OCI-LY1 (cell line): Measurements from ENCODE around the gene HSPD1.

Experiments
- H2AFZ ChIP-seq: fragments of 200-600 bp; sonication (generic), shearing (Covaris generic); 2 replicates; pipeline ENCODE4 v1.6.0; 2014; ENCODE audit warnings: antibody characterized with exemption, mild to moderate bottlenecking, low read length
- H3F3A ChIP-seq: fragments of 200-600 bp; sonication (generic), shearing (Covaris generic); 2 replicates; pipeline ENCODE4 v1.6.0; 2014; ENCODE audit warnings: mild to moderate bottlenecking, antibody characterized with exemption, low read length, moderate library complexity; ENCODE audit not compliant: insufficient read depth
- H3K27ac ChIP-seq: fragments of 200-600 bp; sonication (generic); 2 replicates; pipeline ENCODE4 v1.5.1; 2014; ENCODE audit warnings: low read length, mixed run types, mild to moderate bottlenecking, low read depth; ENCODE audit not compliant: poor library complexity, severe bottlenecking
- H3K27me3 ChIP-seq: fragments of 200-600 bp; sonication (generic); 2 replicates; pipeline ENCODE4 v1.6.0; 2014; ENCODE audit warnings: antibody characterized with exemption, mild to moderate bottlenecking, low read length, moderate library complexity; ENCODE audit not compliant: insufficient read depth
- H3K36me3 ChIP-seq: fragments of 200-600 bp; sonication (generic); 2 replicates; pipeline ENCODE4 v1.6.1; 2014; ENCODE audit warnings: mild to moderate bottlenecking, antibody characterized with exemption, low read length, moderate library complexity, mixed read lengths; ENCODE audit not compliant: insufficient read depth
- H3K4me1 ChIP-seq: fragments of 200-600 bp; sonication (generic); 2 replicates; pipeline ENCODE4 v1.5.1; 2014; ENCODE audit warnings: mild to moderate bottlenecking, low read length, moderate library complexity; ENCODE audit not compliant: insufficient read depth, severe bottlenecking
- H3K4me2 ChIP-seq: fragments of 200-600 bp; sonication (generic), shearing (Covaris generic); 2 replicates; pipeline ENCODE4 v1.6.1; 2014; ENCODE audit warnings: low read length
- H3K4me3 ChIP-seq: fragments of 200-600 bp; sonication (generic); 2 replicates; pipeline ENCODE4 v1.5.1; 2014; ENCODE audit warnings: low read length, low read depth, mild to moderate bottlenecking, mixed read lengths; ENCODE audit not compliant: poor library complexity, severe bottlenecking
- H3K79me2 ChIP-seq: fragments of 200-600 bp; shearing (Covaris generic); 2 replicates; pipeline ENCODE4 v1.6.1; 2016; ENCODE audit warnings: mixed run types, low read length, mixed read lengths; ENCODE audit not compliant: insufficient read depth
- H3K9ac ChIP-seq: fragments of 200-600 bp; sonication (generic), shearing (Covaris generic); 2 replicates; pipeline ENCODE4 v1.6.1; 2014; ENCODE audit warnings: mild to moderate bottlenecking, low read length, mixed read lengths
- H3K9me2 ChIP-seq: fragments of 200-600 bp; sonication (generic), shearing (Covaris generic); 2 replicates; pipeline ENCODE4 v1.6.1; 2014; ENCODE audit warnings: low read depth, mild to moderate bottlenecking, low read length, mixed read lengths
- H3K9me3 ChIP-seq: fragments of 200-600 bp; shearing (Covaris generic); 2 replicates; pipeline ENCODE4 v1.6.1; 2014; ENCODE audit warnings: low read length, mixed read lengths
- H4K20me1 ChIP-seq: fragments of 200-600 bp; sonication (generic), shearing (Covaris generic); 2 replicates; pipeline ENCODE4 v1.6.0; 2016; ENCODE audit warnings: mild to moderate bottlenecking, low read length; ENCODE audit not compliant: insufficient read depth
- EZH2 ChIP-seq: fragments of 200-600 bp; sonication (generic), shearing (Covaris generic); IDR thresholded peaks from 2 replicates; pipeline ENCODE4 v1.8.0; 2017; ENCODE audit warnings: borderline replicate concordance, mixed run types, mild to moderate bottlenecking, antibody characterized with exemption, low read length, moderate library complexity, mixed read lengths
- TF ChIP-seq, protein P1 (sequence below): fragments of 200-600 bp; sonication (generic), shearing (Covaris generic); IDR thresholded peaks from 2 replicates; pipeline ENCODE4 v1.5.1; 2017; ENCODE audit warnings: mild to moderate bottlenecking, antibody characterized with exemption, low read length, moderate library complexity, mixed read lengths

The HSPD1 gene

GRCh38 chr2:197543206-197543605 is 43.6 kb upstream of the HSPD1 start:
- Histone ChIP-seq H3K4me2 (no peak overlapping the region), H3K79me2 (no peaks in the 10 kb centered on the region), H3K9me3 (no peaks in the 10 kb centered on the region), H3K4me1 (no peaks in the 10 kb centered on the region), H3K27ac (no peak overlapping the region), H3F3A (no peaks in the 10 kb centered on the region), H3K27me3 (no peaks in the 10 kb centered on the region), H2AFZ (no peak overlapping the region), H3K9ac (no peak overlapping the region), H4K20me1 (no peaks in the 10 kb centered on the region), H3K36me3 (peaks cover 89% of the 10 kb centered on the region), H3K4me3 (no peak overlapping the region), H3K9me2 (no peaks in the 10 kb centered on the region)
- no peak for TF ChIP-seq EZH2
- TF ChIP-seq, protein P1, sequence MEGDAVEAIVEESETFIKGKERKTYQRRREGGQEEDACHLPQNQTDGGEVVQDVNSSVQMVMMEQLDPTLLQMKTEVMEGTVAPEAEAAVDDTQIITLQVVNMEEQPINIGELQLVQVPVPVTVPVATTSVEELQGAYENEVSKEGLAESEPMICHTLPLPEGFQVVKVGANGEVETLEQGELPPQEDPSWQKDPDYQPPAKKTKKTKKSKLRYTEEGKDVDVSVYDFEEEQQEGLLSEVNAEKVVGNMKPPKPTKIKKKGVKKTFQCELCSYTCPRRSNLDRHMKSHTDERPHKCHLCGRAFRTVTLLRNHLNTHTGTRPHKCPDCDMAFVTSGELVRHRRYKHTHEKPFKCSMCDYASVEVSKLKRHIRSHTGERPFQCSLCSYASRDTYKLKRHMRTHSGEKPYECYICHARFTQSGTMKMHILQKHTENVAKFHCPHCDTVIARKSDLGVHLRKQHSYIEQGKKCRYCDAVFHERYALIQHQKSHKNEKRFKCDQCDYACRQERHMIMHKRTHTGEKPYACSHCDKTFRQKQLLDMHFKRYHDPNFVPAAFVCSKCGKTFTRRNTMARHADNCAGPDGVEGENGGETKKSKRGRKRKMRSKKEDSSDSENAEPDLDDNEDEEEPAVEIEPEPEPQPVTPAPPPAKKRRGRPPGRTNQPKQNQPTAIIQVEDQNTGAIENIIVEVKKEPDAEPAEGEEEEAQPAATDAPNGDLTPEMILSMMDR, result no peak

GRCh38 chr2:197539734-197540133 is 40.1 kb upstream of the HSPD1 start:
- H3K4me2 ChIP-seq, result no peak overlapping the region
- TF ChIP-seq EZH2, result no peak
- TF ChIP-seq, protein P1, result no peak
- H3K27ac ChIP-seq, result no peak overlapping the region
- H3K9me3 ChIP-seq, result no peaks in the 10 kb centered on the region
- no peak overlapping the region for H3K4me3 ChIP-seq
- no peaks in the 10 kb centered on the region for H3F3A ChIP-seq
- H3K4me1 ChIP-seq, result no peaks in the 10 kb centered on the region
- no peaks in the 10 kb centered on the region for H3K27me3 ChIP-seq
- H3K9me2 ChIP-seq, result no peaks in the 10 kb centered on the region
- peaks cover 86% of the 10 kb centered on the region for H3K36me3 ChIP-seq
- no peaks in the 10 kb centered on the region for H4K20me1 ChIP-seq
- no peak overlapping the region for H3K9ac ChIP-seq
- no peaks in the 10 kb centered on the region for H3K79me2 ChIP-seq
- H2AFZ ChIP-seq, result no peak overlapping the region

GRCh38 chr2:197538412-197538811 is 38.8 kb upstream of the HSPD1 start:
- no peaks in the 10 kb centered on the region for H3K9me2 ChIP-seq
- no peaks in the 10 kb centered on the region for H3K27me3 ChIP-seq
- H3K4me3 ChIP-seq, result no peak overlapping the region
- H3K9me3 ChIP-seq, result no peaks in the 10 kb centered on the region
- no peaks in the 10 kb centered on the region for H3K4me1 ChIP-seq
- H3F3A ChIP-seq, result no peaks in the 10 kb centered on the region
- no peaks in the 10 kb centered on the region for H3K79me2 ChIP-seq
- no peak overlapping the region for H2AFZ ChIP-seq
- H3K27ac ChIP-seq, result no peak overlapping the region
- H3K9ac ChIP-seq, result no peak overlapping the region
- H4K20me1 ChIP-seq, result no peaks in the 10 kb centered on the region
- peaks cover 73% of the 10 kb centered on the region for H3K36me3 ChIP-seq
- no peak for TF ChIP-seq EZH2
- TF ChIP-seq, protein P1, result no peak
- H3K4me2 ChIP-seq, result no peak overlapping the region
